GM23338 (cell line): ENCODE measurements around the gene CNDP2. TPM values are rescaled to one million over a fixed set of nuclear protein-coding genes. Genes with fewer than 3 reads are reported as not detected.

Experiments used
- ATAC-seq: fragments of 200-7000 bp; cut with Tn5 transposase; 3 replicates; pipeline ENCODE4 v1.9.1; 2020
- DNase-seq: peaks from one replicate; pipeline ENCODE4 v3.0.0-alpha.2; 2015; ENCODE audit warnings: low spot score
- H2AFZ ChIP-seq: fragments of 200-600 bp; sonication (generic); 2 replicates; pipeline ENCODE4 v1.8.0; 2016; ENCODE audit warnings: antibody characterized with exemption, mild to moderate bottlenecking, moderate library complexity
- H3F3A ChIP-seq: fragments of 200-600 bp; sonication (generic); replicated peaks from 2 replicates; pipeline ENCODE4 v1.8.0; 2017; ENCODE audit warnings: antibody characterized with exemption, mixed run types, low read depth
- H3K27ac ChIP-seq: fragments of 200-600 bp; sonication (generic); 2 replicates; pipeline ENCODE4 v1.6.1; 2016; ENCODE audit warnings: low read depth
- H3K27me3 ChIP-seq: fragments of 200-600 bp; sonication (generic); 2 replicates; pipeline ENCODE4 v1.8.0; 2016; ENCODE audit warnings: mild to moderate bottlenecking, mixed run types, moderate library complexity; ENCODE audit not compliant: insufficient read depth
- H3K36me3 ChIP-seq: fragments of 200-600 bp; sonication (generic); 2 replicates; pipeline ENCODE4 v1.8.0; 2016; ENCODE audit warnings: mild to moderate bottlenecking; ENCODE audit not compliant: insufficient read depth
- H3K4me1 ChIP-seq: fragments of 200-600 bp; sonication (generic); 2 replicates; pipeline ENCODE4 v1.8.0; 2016; ENCODE audit warnings: mild to moderate bottlenecking, moderate library complexity; ENCODE audit not compliant: insufficient read depth
- H3K4me2 ChIP-seq: fragments of 200-600 bp; sonication (generic); 2 replicates; pipeline ENCODE4 v1.7.1; 2017; ENCODE audit warnings: mixed run types
- H3K4me3 ChIP-seq: fragments of 200-600 bp; sonication (generic); 2 replicates; pipeline ENCODE4 v1.6.1; 2016; ENCODE audit warnings: mixed run types
- H3K79me2 ChIP-seq: fragments of 200-600 bp; sonication (generic); replicated peaks from 2 replicates; pipeline ENCODE4 v1.8.0; 2017; ENCODE audit warnings: mild to moderate bottlenecking; ENCODE audit not compliant: insufficient read depth
- H3K9me2 ChIP-seq: fragments of 200-600 bp; sonication (generic); 2 replicates; pipeline ENCODE4 v1.8.0; 2017; ENCODE audit not compliant: insufficient read depth
- H4K20me1 ChIP-seq: fragments of 200-600 bp; sonication (generic); replicated peaks from 2 replicates; pipeline ENCODE4 v1.8.0; 2017; ENCODE audit warnings: mild to moderate bottlenecking; ENCODE audit not compliant: insufficient read depth
- H3K27ac Mint-ChIP-seq: 2 replicates; pipeline ENCODE4 v1.8.0; 2020; ENCODE audit warnings: inconsistent platforms, mild to moderate bottlenecking, moderate library complexity, mixed read lengths
- H3K27me3 Mint-ChIP-seq: 3 replicates; pipeline ENCODE4 v1.8.0; 2022; ENCODE audit warnings: low read depth, mild to moderate bottlenecking, moderate library complexity, mixed read lengths, inconsistent platforms; ENCODE audit not compliant: insufficient read depth, poor library complexity
- H3K36me3 Mint-ChIP-seq: 3 replicates; pipeline ENCODE4 v1.8.0; 2021; ENCODE audit warnings: low read depth, mild to moderate bottlenecking, inconsistent platforms, moderate library complexity, mixed read lengths
- H3K4me1 Mint-ChIP-seq: 3 replicates; pipeline ENCODE4 v1.8.0; 2020; ENCODE audit warnings: mild to moderate bottlenecking, inconsistent platforms, mixed read lengths
- H3K4me3 Mint-ChIP-seq: 3 replicates; pipeline ENCODE4 v1.8.0; 2021; ENCODE audit warnings: moderate library complexity, mild to moderate bottlenecking, inconsistent platforms, mixed read lengths
- H3K9me3 Mint-ChIP-seq: 3 replicates; pipeline ENCODE4 v1.8.0; 2020; ENCODE audit warnings: moderate library complexity, mild to moderate bottlenecking, inconsistent platforms, mixed read lengths
- CREB1 ChIP-seq: fragments of 250-450 bp; sonication (Bioruptor Pico); IDR thresholded peaks from 2 replicates; pipeline ENCODE4 v1.5.0; 2020; ENCODE audit warnings: low read depth, mild to moderate bottlenecking, moderate library complexity
- EZH2 ChIP-seq: fragments of 200-600 bp; sonication (generic); IDR thresholded peaks from one replicate; pipeline ENCODE4 v1.8.0; 2017; ENCODE audit warnings: antibody characterized with exemption, mild to moderate bottlenecking, low read depth; ENCODE audit not compliant: unreplicated experiment
- EZH2phosphoT487 ChIP-seq: fragments of 200-600 bp; sonication (generic); IDR thresholded peaks from one replicate; pipeline ENCODE4 v1.8.1; 2018; ENCODE audit warnings: antibody characterized with exemption; ENCODE audit not compliant: unreplicated experiment
- NANOG ChIP-seq: IDR thresholded peaks from 2 replicates; pipeline ENCODE4 v1.6.1; 2016; ENCODE audit warnings: antibody characterized with exemption, borderline replicate concordance
- POLR2AphosphoS5 ChIP-seq: IDR thresholded peaks from 2 replicates; pipeline ENCODE4 v1.6.1; 2016; ENCODE audit warnings: antibody characterized with exemption, low read depth
- STAT1 ChIP-seq: IDR thresholded peaks from one replicate; pipeline ENCODE4 v1.6.1; 2016; ENCODE audit warnings: antibody characterized with exemption; ENCODE audit not compliant: unreplicated experiment
- ZNF114 ChIP-seq: fragments of 250-450 bp; sonication (Bioruptor Pico); IDR thresholded peaks from 2 replicates; pipeline ENCODE4 v1.5.0; 2020; ENCODE audit warnings: mild to moderate bottlenecking, moderate library complexity
- ZNF331 ChIP-seq: fragments of 250-450 bp; sonication (Bioruptor Pico); IDR thresholded peaks from 2 replicates; pipeline ENCODE4 v1.5.0; 2020; ENCODE audit warnings: low read depth, mild to moderate bottlenecking, moderate library complexity
- polyA plus RNA-seq: library from polyadenylated mRNA; unstranded; fragments of >200 nt; fragmentation: Nextera tagmentation; extraction: Ambion mirVana; gene quantifications from 2 replicates; pipeline ENCODE4 v1.2.1, GENCODE V29; 2016
- total RNA-seq: library from RNA; depleted of rRNA; stranded (reverse); fragments of >200 nt; shearing (Covaris generic); gene quantifications from 2 replicates; pipeline ENCODE4 v1.2.3, GENCODE V29; 2014
- TF ChIP-seq, protein P1 (sequence below): fragments of 250-450 bp; sonication (Bioruptor Pico); IDR thresholded peaks from 2 replicates; pipeline ENCODE4 v1.5.0; 2020; ENCODE audit warnings: mild to moderate bottlenecking, moderate library complexity
- TF ChIP-seq, protein P2 (sequence below), 2 experiments: fragments of 200-600 bp in 1 of 2; sonication (generic) in 1 of 2; conservative IDR thresholded peaks; 2 replicates each; pipeline versions ENCODE4 v1.5.1 to v1.6.1; 2016 to 2017; ENCODE audit warnings: antibody characterized with exemption in 2 of 2, low read depth in 2 of 2, mild to moderate bottlenecking in 2 of 2, moderate library complexity in 1 of 2
- TF ChIP-seq, protein P3 (sequence below): IDR thresholded peaks from one replicate; pipeline ENCODE4 v1.6.1; 2018; ENCODE audit warnings: antibody characterized with exemption; ENCODE audit not compliant: unreplicated experiment
- TF ChIP-seq, protein P4 (sequence below): IDR thresholded peaks from 2 replicates; pipeline ENCODE4 v1.6.1; 2016; ENCODE audit warnings: antibody characterized with exemption

Gene CNDP2
- total and polyA plus RNA-seq, 2 experiments from 2014 or later = 116 to 175 TPM

DNA sequence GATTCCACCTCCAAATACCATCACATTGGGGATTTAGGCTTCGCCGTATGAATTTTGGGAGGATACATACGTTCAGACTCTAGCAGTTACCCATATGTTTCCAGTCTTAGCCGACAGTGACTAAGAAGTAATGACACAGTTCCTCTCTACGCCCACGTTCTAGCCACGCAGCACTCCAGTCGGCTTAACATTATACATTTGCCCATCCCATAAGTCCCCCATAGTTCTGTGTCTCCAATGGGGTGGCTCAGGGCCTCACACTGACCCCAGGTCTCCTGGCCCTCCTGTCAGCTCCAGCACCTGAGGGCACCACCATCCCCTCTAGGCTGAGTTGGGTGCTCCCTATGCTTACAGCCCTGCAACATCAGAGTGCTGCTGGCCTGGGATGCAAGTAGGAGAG lies 18.4 kb upstream of the CNDP2 start (continued):
- TF ChIP-seq, protein P1, sequence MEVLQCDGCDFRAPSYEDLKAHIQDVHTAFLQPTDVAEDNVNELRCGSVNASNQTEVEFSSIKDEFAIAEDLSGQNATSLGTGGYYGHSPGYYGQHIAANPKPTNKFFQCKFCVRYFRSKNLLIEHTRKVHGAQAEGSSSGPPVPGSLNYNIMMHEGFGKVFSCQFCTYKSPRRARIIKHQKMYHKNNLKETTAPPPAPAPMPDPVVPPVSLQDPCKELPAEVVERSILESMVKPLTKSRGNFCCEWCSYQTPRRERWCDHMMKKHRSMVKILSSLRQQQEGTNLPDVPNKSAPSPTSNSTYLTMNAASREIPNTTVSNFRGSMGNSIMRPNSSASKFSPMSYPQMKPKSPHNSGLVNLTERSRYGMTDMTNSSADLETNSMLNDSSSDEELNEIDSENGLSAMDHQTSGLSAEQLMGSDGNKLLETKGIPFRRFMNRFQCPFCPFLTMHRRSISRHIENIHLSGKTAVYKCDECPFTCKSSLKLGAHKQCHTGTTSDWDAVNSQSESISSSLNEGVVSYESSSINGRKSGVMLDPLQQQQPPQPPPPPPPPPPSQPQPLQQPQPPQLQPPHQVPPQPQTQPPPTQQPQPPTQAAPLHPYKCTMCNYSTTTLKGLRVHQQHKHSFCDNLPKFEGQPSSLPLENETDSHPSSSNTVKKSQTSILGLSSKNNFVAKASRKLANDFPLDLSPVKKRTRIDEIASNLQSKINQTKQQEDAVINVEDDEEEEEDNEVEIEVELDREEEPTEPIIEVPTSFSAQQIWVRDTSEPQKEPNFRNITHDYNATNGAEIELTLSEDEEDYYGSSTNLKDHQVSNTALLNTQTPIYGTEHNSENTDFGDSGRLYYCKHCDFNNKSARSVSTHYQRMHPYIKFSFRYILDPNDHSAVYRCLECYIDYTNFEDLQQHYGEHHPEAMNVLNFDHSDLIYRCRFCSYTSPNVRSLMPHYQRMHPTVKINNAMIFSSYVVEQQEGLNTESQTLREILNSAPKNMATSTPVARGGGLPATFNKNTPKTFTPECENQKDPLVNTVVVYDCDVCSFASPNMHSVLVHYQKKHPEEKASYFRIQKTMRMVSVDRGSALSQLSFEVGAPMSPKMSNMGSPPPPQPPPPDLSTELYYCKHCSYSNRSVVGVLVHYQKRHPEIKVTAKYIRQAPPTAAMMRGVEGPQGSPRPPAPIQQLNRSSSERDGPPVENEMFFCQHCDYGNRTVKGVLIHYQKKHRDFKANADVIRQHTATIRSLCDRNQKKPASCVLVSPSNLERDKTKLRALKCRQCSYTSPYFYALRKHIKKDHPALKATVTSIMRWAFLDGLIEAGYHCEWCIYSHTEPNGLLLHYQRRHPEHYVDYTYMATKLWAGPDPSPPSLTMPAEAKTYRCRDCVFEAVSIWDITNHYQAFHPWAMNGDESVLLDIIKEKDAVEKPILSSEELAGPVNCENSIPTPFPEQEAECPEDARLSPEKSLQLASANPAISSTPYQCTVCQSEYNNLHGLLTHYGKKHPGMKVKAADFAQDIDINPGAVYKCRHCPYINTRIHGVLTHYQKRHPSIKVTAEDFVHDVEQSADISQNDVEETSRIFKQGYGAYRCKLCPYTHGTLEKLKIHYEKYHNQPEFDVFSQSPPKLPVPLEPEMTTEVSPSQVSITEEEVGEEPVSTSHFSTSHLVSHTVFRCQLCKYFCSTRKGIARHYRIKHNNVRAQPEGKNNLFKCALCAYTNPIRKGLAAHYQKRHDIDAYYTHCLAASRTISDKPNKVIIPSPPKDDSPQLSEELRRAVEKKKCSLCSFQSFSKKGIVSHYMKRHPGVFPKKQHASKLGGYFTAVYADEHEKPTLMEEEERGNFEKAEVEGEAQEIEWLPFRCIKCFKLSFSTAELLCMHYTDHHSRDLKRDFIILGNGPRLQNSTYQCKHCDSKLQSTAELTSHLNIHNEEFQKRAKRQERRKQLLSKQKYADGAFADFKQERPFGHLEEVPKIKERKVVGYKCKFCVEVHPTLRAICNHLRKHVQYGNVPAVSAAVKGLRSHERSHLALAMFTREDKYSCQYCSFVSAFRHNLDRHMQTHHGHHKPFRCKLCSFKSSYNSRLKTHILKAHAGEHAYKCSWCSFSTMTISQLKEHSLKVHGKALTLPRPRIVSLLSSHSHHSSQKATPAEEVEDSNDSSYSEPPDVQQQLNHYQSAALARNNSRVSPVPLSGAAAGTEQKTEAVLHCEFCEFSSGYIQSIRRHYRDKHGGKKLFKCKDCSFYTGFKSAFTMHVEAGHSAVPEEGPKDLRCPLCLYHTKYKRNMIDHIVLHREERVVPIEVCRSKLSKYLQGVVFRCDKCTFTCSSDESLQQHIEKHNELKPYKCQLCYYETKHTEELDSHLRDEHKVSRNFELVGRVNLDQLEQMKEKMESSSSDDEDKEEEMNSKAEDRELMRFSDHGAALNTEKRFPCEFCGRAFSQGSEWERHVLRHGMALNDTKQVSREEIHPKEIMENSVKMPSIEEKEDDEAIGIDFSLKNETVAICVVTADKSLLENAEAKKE (CRISPR knock-in tag) = no peak
- TF ChIP-seq NANOG = no peak
- TF ChIP-seq, protein P2, sequence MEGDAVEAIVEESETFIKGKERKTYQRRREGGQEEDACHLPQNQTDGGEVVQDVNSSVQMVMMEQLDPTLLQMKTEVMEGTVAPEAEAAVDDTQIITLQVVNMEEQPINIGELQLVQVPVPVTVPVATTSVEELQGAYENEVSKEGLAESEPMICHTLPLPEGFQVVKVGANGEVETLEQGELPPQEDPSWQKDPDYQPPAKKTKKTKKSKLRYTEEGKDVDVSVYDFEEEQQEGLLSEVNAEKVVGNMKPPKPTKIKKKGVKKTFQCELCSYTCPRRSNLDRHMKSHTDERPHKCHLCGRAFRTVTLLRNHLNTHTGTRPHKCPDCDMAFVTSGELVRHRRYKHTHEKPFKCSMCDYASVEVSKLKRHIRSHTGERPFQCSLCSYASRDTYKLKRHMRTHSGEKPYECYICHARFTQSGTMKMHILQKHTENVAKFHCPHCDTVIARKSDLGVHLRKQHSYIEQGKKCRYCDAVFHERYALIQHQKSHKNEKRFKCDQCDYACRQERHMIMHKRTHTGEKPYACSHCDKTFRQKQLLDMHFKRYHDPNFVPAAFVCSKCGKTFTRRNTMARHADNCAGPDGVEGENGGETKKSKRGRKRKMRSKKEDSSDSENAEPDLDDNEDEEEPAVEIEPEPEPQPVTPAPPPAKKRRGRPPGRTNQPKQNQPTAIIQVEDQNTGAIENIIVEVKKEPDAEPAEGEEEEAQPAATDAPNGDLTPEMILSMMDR (conservative IDR thresholded peaks at IDR 0.05; ENCODE audit: low read depth in 2 of 2) = no peak
- TF ChIP-seq STAT1 = no peak

DNA sequence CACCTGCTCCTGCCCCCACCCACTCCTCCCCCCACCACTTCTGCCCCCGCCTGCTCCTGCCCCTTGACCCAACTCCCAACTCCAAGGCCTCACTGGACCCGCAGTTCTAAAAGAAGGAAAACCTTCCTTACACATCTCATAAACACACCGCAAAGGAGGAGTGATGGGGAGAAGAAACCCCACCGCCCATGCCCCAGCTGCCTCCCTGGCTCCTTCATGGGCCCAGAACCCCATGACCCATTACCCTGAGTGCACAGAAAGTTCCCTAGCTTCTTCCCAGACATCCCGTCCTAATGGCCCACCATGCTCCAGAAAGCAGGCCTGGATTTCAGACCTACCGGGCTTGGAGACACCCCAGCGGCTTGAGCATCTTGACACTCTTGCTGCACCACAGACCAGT lies 17.8 kb upstream of the CNDP2 start:
- H3K4me3 ChIP-seq = no peak overlapping the region
- no peaks in the 10 kb centered on the region for H3K79me2 ChIP-seq
- DNase-seq (no peak), ATAC-seq (no peak)
- no peak overlapping the region for H2AFZ ChIP-seq
- no peak overlapping the region for H3K4me2 ChIP-seq
- H3K27me3 ChIP-seq = no peaks in the 10 kb centered on the region
- Mint-ChIP-seq H3K9me3 (no peaks in the 10 kb centered on the region), H3K4me1 (peaks cover 10% of the 10 kb centered on the region; the same call in 2 of the 3 replicates), H3K27me3 (peaks cover 2% of the 10 kb centered on the region), H3K27ac (no peak overlapping the region), H3K36me3 (no peaks in the 10 kb centered on the region), H3K4me3 (no peak overlapping the region)
- no peaks in the 10 kb centered on the region for H3F3A ChIP-seq
- H3K27ac ChIP-seq = no peak overlapping the region
- H4K20me1 ChIP-seq = no peaks in the 10 kb centered on the region
- no peaks in the 10 kb centered on the region for H3K4me1 ChIP-seq
- no peaks in the 10 kb centered on the region for H3K9me2 ChIP-seq
- no peaks in the 10 kb centered on the region for H3K36me3 ChIP-seq
- TF ChIP-seq ZNF331 (CRISPR knock-in tag) (no peak), STAT1 (no peak), EZH2phosphoT487 (no peak), EZH2 (no peak), POLR2AphosphoS5 (no peak), ZNF114 (CRISPR knock-in tag) (no peak), CREB1 (CRISPR knock-in tag) (no peak)
- TF ChIP-seq, protein P3, sequence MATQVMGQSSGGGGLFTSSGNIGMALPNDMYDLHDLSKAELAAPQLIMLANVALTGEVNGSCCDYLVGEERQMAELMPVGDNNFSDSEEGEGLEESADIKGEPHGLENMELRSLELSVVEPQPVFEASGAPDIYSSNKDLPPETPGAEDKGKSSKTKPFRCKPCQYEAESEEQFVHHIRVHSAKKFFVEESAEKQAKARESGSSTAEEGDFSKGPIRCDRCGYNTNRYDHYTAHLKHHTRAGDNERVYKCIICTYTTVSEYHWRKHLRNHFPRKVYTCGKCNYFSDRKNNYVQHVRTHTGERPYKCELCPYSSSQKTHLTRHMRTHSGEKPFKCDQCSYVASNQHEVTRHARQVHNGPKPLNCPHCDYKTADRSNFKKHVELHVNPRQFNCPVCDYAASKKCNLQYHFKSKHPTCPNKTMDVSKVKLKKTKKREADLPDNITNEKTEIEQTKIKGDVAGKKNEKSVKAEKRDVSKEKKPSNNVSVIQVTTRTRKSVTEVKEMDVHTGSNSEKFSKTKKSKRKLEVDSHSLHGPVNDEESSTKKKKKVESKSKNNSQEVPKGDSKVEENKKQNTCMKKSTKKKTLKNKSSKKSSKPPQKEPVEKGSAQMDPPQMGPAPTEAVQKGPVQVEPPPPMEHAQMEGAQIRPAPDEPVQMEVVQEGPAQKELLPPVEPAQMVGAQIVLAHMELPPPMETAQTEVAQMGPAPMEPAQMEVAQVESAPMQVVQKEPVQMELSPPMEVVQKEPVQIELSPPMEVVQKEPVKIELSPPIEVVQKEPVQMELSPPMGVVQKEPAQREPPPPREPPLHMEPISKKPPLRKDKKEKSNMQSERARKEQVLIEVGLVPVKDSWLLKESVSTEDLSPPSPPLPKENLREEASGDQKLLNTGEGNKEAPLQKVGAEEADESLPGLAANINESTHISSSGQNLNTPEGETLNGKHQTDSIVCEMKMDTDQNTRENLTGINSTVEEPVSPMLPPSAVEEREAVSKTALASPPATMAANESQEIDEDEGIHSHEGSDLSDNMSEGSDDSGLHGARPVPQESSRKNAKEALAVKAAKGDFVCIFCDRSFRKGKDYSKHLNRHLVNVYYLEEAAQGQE = no peak
- TF ChIP-seq, protein P4, sequence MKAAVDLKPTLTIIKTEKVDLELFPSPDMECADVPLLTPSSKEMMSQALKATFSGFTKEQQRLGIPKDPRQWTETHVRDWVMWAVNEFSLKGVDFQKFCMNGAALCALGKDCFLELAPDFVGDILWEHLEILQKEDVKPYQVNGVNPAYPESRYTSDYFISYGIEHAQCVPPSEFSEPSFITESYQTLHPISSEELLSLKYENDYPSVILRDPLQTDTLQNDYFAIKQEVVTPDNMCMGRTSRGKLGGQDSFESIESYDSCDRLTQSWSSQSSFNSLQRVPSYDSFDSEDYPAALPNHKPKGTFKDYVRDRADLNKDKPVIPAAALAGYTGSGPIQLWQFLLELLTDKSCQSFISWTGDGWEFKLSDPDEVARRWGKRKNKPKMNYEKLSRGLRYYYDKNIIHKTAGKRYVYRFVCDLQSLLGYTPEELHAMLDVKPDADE = no peak
